ENCODE measurements around the gene TP53I13. TPM values are rescaled to one million over a fixed set of nuclear protein-coding genes. Genes with fewer than 3 reads are reported as not detected.

Gene TP53I13
- total and polyA plus RNA-seq, 2 of the 13 experiments (the other 11 are each of a cell fraction or from before 2014, with no cell fraction given): 16.9 to 25.7 TPM

GRCh38 chr17:29591737-29592608 lies 23.5 kb downstream of the TP53I13 start (continued):
- TF ChIP-seq ZNF280B (CRISPR knock-in tag; IDR thresholded peaks at IDR 0.05; ENCODE audit: borderline replicate concordance) (no peak), RBM22 (optimal IDR thresholded peaks at IDR 0.05; ENCODE audit: low read length) (no peak), GMEB2 (CRISPR knock-in tag; IDR thresholded peaks at IDR 0.05; ENCODE audit: low read depth) (no peak), ZNF318 (CRISPR knock-in tag; IDR thresholded peaks at IDR 0.05) (no peak), KAT8 (CRISPR knock-in tag; IDR thresholded peaks at IDR 0.05) (0 out of 2 replicates have a peak, but pooled peaks have one; percentile 49), ZNF484 (CRISPR knock-in tag; IDR thresholded peaks at IDR 0.05; ENCODE audit: borderline replicate concordance, low read depth) (no peak), ZNF557 (CRISPR knock-in tag; IDR thresholded peaks at IDR 0.05) (no peak), ZNF343 (CRISPR knock-in tag; IDR thresholded peaks at IDR 0.05) (no peak), SCMH1 (CRISPR knock-in tag; IDR thresholded peaks at IDR 0.05; ENCODE audit: borderline replicate concordance) (no peak), ZBTB49 (CRISPR knock-in tag; IDR thresholded peaks at IDR 0.05; ENCODE audit: borderline replicate concordance) (no peak), NBN (conservative IDR thresholded peaks at IDR 0.05) (no peak), CAMTA2 (CRISPR knock-in tag; IDR thresholded peaks at IDR 0.05; ENCODE audit: borderline replicate concordance) (no peak), RCOR2 (CRISPR knock-in tag; IDR thresholded peaks at IDR 0.05) (no peak), ISX (CRISPR knock-in tag; conservative IDR thresholded peaks at IDR 0.05) (no peak)

Measured in HepG2 (cell line).